Activated T-cell treated with anti-CD3 and anti-CD28 coated beads, Interleukin-2, amount 50 U/mL, for 1 hour (primary cell): ENCODE results near the gene MRAP.
"Not testable (repeated sequence)": the region's sequence is repeated elsewhere in the genome, so short reads cannot be mapped to it uniquely, and the experiment has no call there.

Source experiments
- DNase-seq: peaks from one replicate; pipeline ENCODE4 v3.0.0-alpha.2; 2020

The MRAP gene

GRCh38 chr21:32298658-32299081, at the start of gene MRAP:
Gene MRAP, plus strand, starts transcription at chr21:32298855. Its CDS starts 117 bp downstream, at chr21:32298972.
- no peak for DNase-seq

- no peak for DNase-seq
These were observed 49.0 kb upstream of the MRAP start for GRCh38 chr21:32249511-32250280.

GRCh38 chr21:32252136-32252535, 46.5 kb upstream of the MRAP start:
- no peak for DNase-seq

- DNase-seq, result no peak
These were observed 45.4 kb upstream of the MRAP start for GRCh38 chr21:32253215-32253641.

- DNase-seq, result no peak
These were observed 42.4 kb upstream of the MRAP start for GRCh38 chr21:32256251-32256650.

- DNase-seq, result no peak
These were observed 41.6 kb upstream of the MRAP start for GRCh38 chr21:32256873-32257620.

GRCh38 chr21:32257962-32258785, 40.5 kb upstream of the MRAP start:
- DNase-seq, result peak; percentile 29

- not testable (repeated sequence) for DNase-seq
These were observed 39.9 kb upstream of the MRAP start for GRCh38 chr21:32258786-32259048.

GRCh38 chr21:32260130-32260529, 38.5 kb upstream of the MRAP start:
- no peak for DNase-seq

- DNase-seq, result no peak
These were observed 36.7 kb upstream of the MRAP start for GRCh38 chr21:32261929-32262328.

GRCh38 chr21:32265321-32265720, 33.3 kb upstream of the MRAP start:
- not testable (repeated sequence) for DNase-seq

- DNase-seq, result no peak
These were observed 27.9 kb upstream of the MRAP start for GRCh38 chr21:32270748-32271147.

GRCh38 chr21:32276671-32277070, 22.0 kb upstream of the MRAP start:
- no peak for DNase-seq

- DNase-seq, result no peak
These were observed 20.6 kb upstream of the MRAP start for GRCh38 chr21:32278103-32278502.

- DNase-seq, result peak; percentile 99
These were observed 19.9 kb upstream of the MRAP start, which contains the start of gene MIS18A for GRCh38 chr21:32278518-32279376. Gene MIS18A, minus strand, starts transcription at chr21:32279049. Its CDS starts 35 bp downstream, at chr21:32279014.

GRCh38 chr21:32279377-32279680, 19.3 kb upstream of the MRAP start:
- no peak for DNase-seq

GRCh38 chr21:32281531-32281930, 17.1 kb upstream of the MRAP start:
- DNase-seq, result no peak

- no peak for DNase-seq
These were observed 15.7 kb upstream of the MRAP start for GRCh38 chr21:32282992-32283391.

- no peak for DNase-seq
These were observed 13.2 kb upstream of the MRAP start for GRCh38 chr21:32285476-32285875.

GRCh38 chr21:32297449-32297848, 1.2 kb upstream of the MRAP start:
- no peak for DNase-seq

- DNase-seq, result no peak
These were observed 501 bp upstream of the MRAP start for GRCh38 chr21:32298148-32298559.

- no peak for DNase-seq
These were observed 1.0 kb downstream of the MRAP start for GRCh38 chr21:32299695-32300094.
